Activated naive CD8-positive, alpha-beta T cell treated with anti-CD3 and anti-CD28 coated beads, Interleukin-2, amount 10 ng/mL, durations not matched to agents 7 days and 5 days (primary cell): ENCODE measurements around the gene PPP1R3G. TPM values are rescaled to one million over a fixed set of nuclear protein-coding genes. Genes with fewer than 3 reads are reported as not detected.
A peak's percentile ranks its signal among the peaks of the same experiment; 100 is the strongest.

Source experiments
- ATAC-seq: fragments of 150-1000 bp; cut with Tn5 transposase; one replicate; pipeline ENCODE4 v1.10.0; 2021; ENCODE audit warnings: low read depth, moderate library complexity
- POLR2A ChIA-PET: fragments of 350-600 bp; sonication (Branson Sonifier 250); formaldehyde crosslinking; loops from one replicate; lab custom pipeline; 2021; ENCODE audit warnings: antibody characterized with exemption; lab: Charles Lee
- DNase-seq: peaks from one replicate; pipeline ENCODE4 v3.0.0; 2021
- H3K27ac Mint-ChIP-seq: one replicate; pipeline ENCODE4 v1.8.0; 2022; ENCODE audit warnings: mild to moderate bottlenecking, mixed read lengths
- H3K27me3 Mint-ChIP-seq: one replicate; pipeline ENCODE4 v1.8.0; 2022; ENCODE audit warnings: mild to moderate bottlenecking, moderate library complexity, mixed read lengths
- H3K36me3 Mint-ChIP-seq: one replicate; pipeline ENCODE4 v1.8.0; 2021; ENCODE audit warnings: mild to moderate bottlenecking, mixed read lengths
- H3K4me1 Mint-ChIP-seq: one replicate; pipeline ENCODE4 v1.8.0; 2021; ENCODE audit warnings: mixed read lengths
- H3K4me3 Mint-ChIP-seq: one replicate; pipeline ENCODE4 v1.8.0; 2022; ENCODE audit warnings: mild to moderate bottlenecking, moderate library complexity, mixed read lengths
- H3K9me3 Mint-ChIP-seq: one replicate; pipeline ENCODE4 v1.8.0; 2021; ENCODE audit warnings: mixed read lengths
- total RNA-seq, 2 experiments: library from RNA; stranded (reverse); gene quantifications; one replicate each; pipeline ENCODE4 v1.2.3, GENCODE V29; 2021

PPP1R3G gene
- under 1 TPM; 0.11 to 0.17 TPM for total RNA-seq

- no peaks in the 10 kb centered on the region for H3K9me3 Mint-ChIP-seq
- H3K4me1 Mint-ChIP-seq: peaks cover 4% of the 10 kb centered on the region
- H3K4me3 Mint-ChIP-seq: peak within 1 kb of the TSS; percentile 83
- POLR2A ChIA-PET: no interaction called here
- ATAC-seq (no peak), DNase-seq (peak; percentile 55)
- peaks cover 61% of the 10 kb centered on the region for H3K27me3 Mint-ChIP-seq
- no peaks in the 10 kb centered on the region for H3K36me3 Mint-ChIP-seq
- H3K27ac Mint-ChIP-seq: no peak within 1 kb of the TSS
Measured at GRCh38 chr6:5084781-5085647, at the start of gene PPP1R3G. PPP1R3G (plus strand) TSS chr6:5085341; CDS start chr6:5085486, 145 bp downstream.

GRCh38 chr6:5036269-5036668 is 48.9 kb upstream of the PPP1R3G start:
- H3K27ac Mint-ChIP-seq: no peak overlapping the region

GRCh38 chr6:5041955-5042354 is 43.2 kb upstream of the PPP1R3G start:
- no peaks in the 10 kb centered on the region for H3K9me3 Mint-ChIP-seq
- ATAC-seq (no peak), DNase-seq (no peak)
- H3K36me3 Mint-ChIP-seq: no peaks in the 10 kb centered on the region
- H3K27me3 Mint-ChIP-seq: no peaks in the 10 kb centered on the region
- no peak overlapping the region for H3K4me3 Mint-ChIP-seq
- no peaks in the 10 kb centered on the region for H3K4me1 Mint-ChIP-seq
- POLR2A ChIA-PET: no interaction called here
- H3K27ac Mint-ChIP-seq: no peak overlapping the region

More at GRCh38 chr6:5036269-5036668, 48.9 kb upstream of the PPP1R3G start:
- DNase-seq: no peak
- no peak for ATAC-seq
- POLR2A ChIA-PET: no interaction called here
- Mint-ChIP-seq H3K9me3 (peaks cover 4% of the 10 kb centered on the region), H3K4me1 (no peaks in the 10 kb centered on the region), H3K4me3 (no peak overlapping the region), H3K36me3 (no peaks in the 10 kb centered on the region), H3K27me3 (no peaks in the 10 kb centered on the region)

- no peak overlapping the region for H3K4me3 Mint-ChIP-seq
- H3K4me1 Mint-ChIP-seq: no peaks in the 10 kb centered on the region
- no peaks in the 10 kb centered on the region for H3K9me3 Mint-ChIP-seq
- H3K36me3 Mint-ChIP-seq: no peaks in the 10 kb centered on the region
- POLR2A ChIA-PET: no interaction called here
- ATAC-seq (no peak), DNase-seq (no peak)
- H3K27ac Mint-ChIP-seq: no peak overlapping the region
- no peaks in the 10 kb centered on the region for H3K27me3 Mint-ChIP-seq
Measured at GRCh38 chr6:5042436-5042835, 42.7 kb upstream of the PPP1R3G start.

- H3K9me3 Mint-ChIP-seq: no peaks in the 10 kb centered on the region
- no peak overlapping the region for H3K4me3 Mint-ChIP-seq
- no peaks in the 10 kb centered on the region for H3K4me1 Mint-ChIP-seq
- POLR2A ChIA-PET: no interaction called here
- ATAC-seq: no peak
- no peak for DNase-seq
- H3K27ac Mint-ChIP-seq: no peak overlapping the region
- H3K36me3 Mint-ChIP-seq: no peaks in the 10 kb centered on the region
- no peaks in the 10 kb centered on the region for H3K27me3 Mint-ChIP-seq
Measured at GRCh38 chr6:5044866-5045265, 40.3 kb upstream of the PPP1R3G start.

GRCh38 chr6:5045416-5045815 is 39.7 kb upstream of the PPP1R3G start:
- POLR2A ChIA-PET: no interaction called here
- no peak for ATAC-seq
- no peak overlapping the region for H3K4me3 Mint-ChIP-seq
- no peak for DNase-seq
- H3K9me3 Mint-ChIP-seq: no peaks in the 10 kb centered on the region
- no peaks in the 10 kb centered on the region for H3K36me3 Mint-ChIP-seq
- no peak overlapping the region for H3K27ac Mint-ChIP-seq
- H3K27me3 Mint-ChIP-seq: no peaks in the 10 kb centered on the region
- H3K4me1 Mint-ChIP-seq: no peaks in the 10 kb centered on the region

GRCh38 chr6:5046430-5046829 is 38.7 kb upstream of the PPP1R3G start:
- DNase-seq (no peak), ATAC-seq (no peak)
- no peak overlapping the region for H3K27ac Mint-ChIP-seq
- H3K36me3 Mint-ChIP-seq: peaks cover 4% of the 10 kb centered on the region
- H3K27me3 Mint-ChIP-seq: no peaks in the 10 kb centered on the region
- peaks cover 7% of the 10 kb centered on the region for H3K9me3 Mint-ChIP-seq
- no peaks in the 10 kb centered on the region for H3K4me1 Mint-ChIP-seq
- H3K4me3 Mint-ChIP-seq: no peak overlapping the region
- POLR2A ChIA-PET: no interaction called here

GRCh38 chr6:5050009-5050408 is 35.1 kb upstream of the PPP1R3G start:
- H3K36me3 Mint-ChIP-seq: peaks cover 6% of the 10 kb centered on the region
- H3K9me3 Mint-ChIP-seq: peaks cover 13% of the 10 kb centered on the region
- POLR2A ChIA-PET: no interaction called here
- DNase-seq (no peak), ATAC-seq (no peak)
- no peaks in the 10 kb centered on the region for H3K27me3 Mint-ChIP-seq
- no peak overlapping the region for H3K4me3 Mint-ChIP-seq
- H3K4me1 Mint-ChIP-seq: peaks cover 2% of the 10 kb centered on the region
- H3K27ac Mint-ChIP-seq: no peak overlapping the region

GRCh38 chr6:5051394-5051793 is 33.7 kb upstream of the PPP1R3G start:
- Mint-ChIP-seq H3K9me3 (peaks cover 13% of the 10 kb centered on the region), H3K27me3 (no peaks in the 10 kb centered on the region), H3K4me1 (peaks cover 2% of the 10 kb centered on the region), H3K4me3 (no peak overlapping the region), H3K27ac (no peak overlapping the region), H3K36me3 (peaks cover 6% of the 10 kb centered on the region)
- DNase-seq (no peak), ATAC-seq (no peak)
- POLR2A ChIA-PET: interaction anchor here (0.6 kb wide), 1 partner anchor 25 kb away, joined by 3 read pairs; no protein-coding TSS in a partner anchor

GRCh38 chr6:5053038-5053437 is 32.1 kb upstream of the PPP1R3G start:
- Mint-ChIP-seq H3K27me3 (no peaks in the 10 kb centered on the region), H3K27ac (no peak overlapping the region), H3K4me1 (peaks cover 2% of the 10 kb centered on the region), H3K4me3 (no peak overlapping the region), H3K36me3 (peaks cover 6% of the 10 kb centered on the region), H3K9me3 (peaks cover 13% of the 10 kb centered on the region)
- no peak for ATAC-seq
- POLR2A ChIA-PET: no interaction called here
- DNase-seq: no peak

GRCh38 chr6:5053864-5054244 is 31.3 kb upstream of the PPP1R3G start:
- H3K4me1 Mint-ChIP-seq: peaks cover 2% of the 10 kb centered on the region
- POLR2A ChIA-PET: no interaction called here
- peaks cover 6% of the 10 kb centered on the region for H3K36me3 Mint-ChIP-seq
- H3K4me3 Mint-ChIP-seq: no peak overlapping the region
- no peak for ATAC-seq
- no peak for DNase-seq
- no peak overlapping the region for H3K27ac Mint-ChIP-seq
- peaks cover 2% of the 10 kb centered on the region for H3K27me3 Mint-ChIP-seq
- H3K9me3 Mint-ChIP-seq: peaks cover 13% of the 10 kb centered on the region

- Mint-ChIP-seq H3K4me3 (no peak overlapping the region), H3K36me3 (peaks cover 6% of the 10 kb centered on the region)
Measured at GRCh38 chr6:5054245-5054873, 30.8 kb upstream of the PPP1R3G start.

GRCh38 chr6:5055118-5055517 is 30.0 kb upstream of the PPP1R3G start:
- Mint-ChIP-seq H3K27ac (no peak overlapping the region), H3K9me3 (peaks cover 13% of the 10 kb centered on the region)
- POLR2A ChIA-PET: no interaction called here

More at GRCh38 chr6:5054245-5054873, 30.8 kb upstream of the PPP1R3G start:
- no peak overlapping the region for H3K27ac Mint-ChIP-seq
- H3K9me3 Mint-ChIP-seq: peaks cover 13% of the 10 kb centered on the region
- POLR2A ChIA-PET: no interaction called here
- ATAC-seq: no peak
- peaks cover 2% of the 10 kb centered on the region for H3K27me3 Mint-ChIP-seq
- H3K4me1 Mint-ChIP-seq: peaks cover 2% of the 10 kb centered on the region
- no peak for DNase-seq

GRCh38 chr6:5058254-5058653 is 26.9 kb upstream of the PPP1R3G start:
- no peak for DNase-seq
- ATAC-seq: no peak
- Mint-ChIP-seq H3K4me3 (no peak overlapping the region), H3K27ac (no peak overlapping the region), H3K27me3 (peaks cover 2% of the 10 kb centered on the region), H3K4me1 (peaks cover under 1% of the 10 kb centered on the region), H3K9me3 (peaks cover 3% of the 10 kb centered on the region), H3K36me3 (peaks cover under 1% of the 10 kb centered on the region)
- POLR2A ChIA-PET: no interaction called here

More at GRCh38 chr6:5055118-5055517, 30.0 kb upstream of the PPP1R3G start:
- DNase-seq (no peak), ATAC-seq (no peak)
- Mint-ChIP-seq H3K27me3 (peaks cover 2% of the 10 kb centered on the region), H3K4me1 (peaks cover 2% of the 10 kb centered on the region), H3K4me3 (no peak overlapping the region), H3K36me3 (peaks cover 6% of the 10 kb centered on the region)
